Trophoblast cell (in vitro differentiated cells and primary cell): ENCODE results near the gene DPCD.
"Not testable (repeated sequence)": the region's sequence is repeated elsewhere in the genome, so short reads cannot be mapped to it uniquely, and the experiment has no call there.

ENCODE experiments used
- DNase-seq, 2 donors: peaks; one replicate each; pipeline ENCODE4 v3.0.0-alpha.2; 2016
- H2AFZ ChIP-seq: 2 replicates; pipeline ENCODE4 v1.6.1; 2013; ENCODE audit warnings: low read length, moderate library complexity, mild to moderate bottlenecking; ENCODE audit not compliant: insufficient read depth, poor library complexity
- H2AK5ac ChIP-seq: 2 replicates; pipeline ENCODE4 v1.6.1; 2013; ENCODE audit warnings: mild to moderate bottlenecking, low read length
- H2BK120ac ChIP-seq: 2 replicates; pipeline ENCODE4 v1.6.1; 2013; ENCODE audit warnings: low read length, mild to moderate bottlenecking, moderate library complexity; ENCODE audit not compliant: insufficient read depth, poor library complexity
- H2BK12ac ChIP-seq: 2 replicates; pipeline ENCODE4 v1.6.1; 2013; ENCODE audit warnings: mild to moderate bottlenecking, low read length, moderate library complexity
- H2BK5ac ChIP-seq: 2 replicates; pipeline ENCODE4 v1.6.1; 2013; ENCODE audit warnings: low read length, low read depth, moderate library complexity, mild to moderate bottlenecking; ENCODE audit not compliant: poor library complexity
- H3K14ac ChIP-seq: 2 replicates; pipeline ENCODE4 v1.6.1; 2013; ENCODE audit warnings: mild to moderate bottlenecking, low read length
- H3K18ac ChIP-seq: 2 replicates; pipeline ENCODE4 v1.6.1; 2013; ENCODE audit warnings: mild to moderate bottlenecking, low read length
- H3K23ac ChIP-seq: 2 replicates; pipeline ENCODE4 v1.6.1; 2013; ENCODE audit warnings: low read length
- H3K27ac ChIP-seq: 2 replicates; pipeline ENCODE4 v1.5.1; 2013; ENCODE audit warnings: low read depth, mild to moderate bottlenecking, inconsistent platforms, low read length, moderate library complexity
- H3K27me3 ChIP-seq: 2 replicates; pipeline ENCODE4 v1.6.1; 2013; ENCODE audit warnings: inconsistent platforms, mild to moderate bottlenecking, low read length, moderate library complexity; ENCODE audit not compliant: insufficient read depth
- H3K36me3 ChIP-seq, 2 experiments: 1 replicate in 1 of 2; 2 replicates in 1 of 2; pipeline ENCODE4 v1.6.1; 2013; ENCODE audit warnings: low read length in 2 of 2, mild to moderate bottlenecking in 2 of 2, moderate library complexity in 1 of 2; ENCODE audit not compliant: insufficient read depth in 2 of 2, control insufficient read depth in 1 of 2
- H3K4ac ChIP-seq: 2 replicates; pipeline ENCODE4 v1.6.1; 2013; ENCODE audit warnings: low read depth, mild to moderate bottlenecking, low read length, moderate library complexity
- H3K4me1 ChIP-seq, 2 experiments: 1 replicate in 1 of 2; 2 replicates in 1 of 2; pipeline ENCODE4 v1.6.1; 2013; ENCODE audit warnings: low read length in 2 of 2, mild to moderate bottlenecking in 2 of 2, moderate library complexity in 1 of 2; ENCODE audit not compliant: insufficient read depth in 2 of 2, control insufficient read depth in 1 of 2
- H3K4me2 ChIP-seq: 2 replicates; pipeline ENCODE4 v1.6.1; 2013; ENCODE audit warnings: inconsistent platforms, mild to moderate bottlenecking, low read length, moderate library complexity
- H3K4me3 ChIP-seq: 2 replicates; pipeline ENCODE4 v1.5.1; 2013; ENCODE audit warnings: mild to moderate bottlenecking, low read depth, low read length, inconsistent platforms
- H3K79me1 ChIP-seq: one replicate; pipeline ENCODE4 v1.6.1; 2013; ENCODE audit warnings: low read length
- H3K79me2 ChIP-seq: 2 replicates; pipeline ENCODE4 v1.6.1; 2013; ENCODE audit warnings: low read length, mild to moderate bottlenecking; ENCODE audit not compliant: control insufficient read depth, insufficient read depth, poor library complexity
- H3K9ac ChIP-seq: 2 replicates; pipeline ENCODE4 v1.6.1; 2013; ENCODE audit warnings: mild to moderate bottlenecking, low read length
- H3K9me3 ChIP-seq: 2 replicates; pipeline ENCODE4 v1.6.1; 2013; ENCODE audit warnings: low read depth, mild to moderate bottlenecking, control low read depth, inconsistent platforms, low read length; ENCODE audit not compliant: insufficient read depth
- H4K12ac ChIP-seq: 2 replicates; pipeline ENCODE4 v1.6.1; 2013; ENCODE audit warnings: low read depth, mild to moderate bottlenecking, low read length, moderate library complexity
- H4K8ac ChIP-seq: 2 replicates; pipeline ENCODE4 v1.6.1; 2013; ENCODE audit warnings: low read depth, mild to moderate bottlenecking, low read length, moderate library complexity
- H4K91ac ChIP-seq: one replicate; pipeline ENCODE4 v1.6.1; 2013; ENCODE audit warnings: low read depth, mild to moderate bottlenecking, low read length, moderate library complexity
- WGBS: extraction: QIAGEN DNeasy Blood & Tissue Kit; methylation state at CpG from one replicate; pipeline ENCODE4 v1.1.7; 2013; ENCODE audit warnings: missing lambda C conversion rate; ENCODE audit not compliant: insufficient read length, insufficient coverage; ENCODE audit errors: extremely low coverage; 5-methylcytosine and 5-hydroxymethylcytosine counted together

DPCD gene

GRCh38 chr10:101631821-101632475 lies 43.8 kb downstream of the DPCD start:
- Histone ChIP-seq H2BK12ac (no peak overlapping the region), H4K12ac (no peak overlapping the region), H2BK5ac (no peak overlapping the region), H3K9ac (no peak overlapping the region), H3K79me2 (no peaks in the 10 kb centered on the region), H3K14ac (no peak overlapping the region), H4K8ac (no peak overlapping the region), H3K4ac (no peak overlapping the region), H3K4me1 (peaks cover 0 to 10% of the 10 kb centered on the region in 2 experiments), H3K36me3 (peaks cover 2 to 3% of the 10 kb centered on the region in 2 experiments), H3K79me1 (no peaks in the 10 kb centered on the region), H3K23ac (no peak overlapping the region), H3K4me3 (no peak overlapping the region), H3K9me3 (peaks cover 2% of the 10 kb centered on the region), H2BK120ac (no peak overlapping the region), H3K4me2 (no peak overlapping the region), H3K18ac (no peak overlapping the region), H4K91ac (no peak overlapping the region), H3K27ac (no peak overlapping the region), H2AFZ (no peak overlapping the region), H2AK5ac (no peak overlapping the region), H3K27me3 (no peaks in the 10 kb centered on the region)
- DNase-seq: peak in 1 of 2 donors; percentile 4
- no CpG with 5 or more reads among the region's 8 CpGs for WGBS

DNA sequence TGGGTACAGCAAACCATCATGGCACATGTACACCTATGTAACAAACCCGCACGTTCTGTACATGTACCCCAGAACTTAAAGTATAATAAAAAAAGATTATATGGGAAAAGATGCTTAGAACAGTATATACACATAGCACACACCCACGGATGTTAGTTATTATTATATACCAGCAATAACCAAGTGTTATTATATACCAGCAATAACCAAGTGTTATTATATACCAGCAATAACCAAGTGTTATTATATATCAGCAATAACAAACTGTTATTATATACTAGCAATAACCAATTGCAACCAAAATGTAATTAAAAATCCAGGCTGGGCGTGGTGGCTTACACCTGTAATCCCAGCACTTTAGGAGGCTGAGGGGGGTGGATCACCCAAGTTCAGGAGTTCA lies 45.4 kb downstream of the DPCD start:
- not testable (repeated sequence) for H3K4me2 ChIP-seq, H2BK5ac ChIP-seq, H2AK5ac ChIP-seq, H4K12ac ChIP-seq, DNase-seq, H4K8ac ChIP-seq, H3K36me3 ChIP-seq, H3K18ac ChIP-seq, H2BK120ac ChIP-seq, H3K23ac ChIP-seq, H3K27ac ChIP-seq, H4K91ac ChIP-seq, H3K79me1 ChIP-seq, H3K14ac ChIP-seq, H2AFZ ChIP-seq, H2BK12ac ChIP-seq, H3K9ac ChIP-seq, H3K9me3 ChIP-seq, H3K79me2 ChIP-seq, H3K4me3 ChIP-seq, H3K27me3 ChIP-seq, H3K4ac ChIP-seq
- peaks cover 0 to 10% of the 10 kb centered on the region in 2 experiments for H3K4me1 ChIP-seq
- WGBS: no CpG with 5 or more reads among the region's 4 CpGs

DNA sequence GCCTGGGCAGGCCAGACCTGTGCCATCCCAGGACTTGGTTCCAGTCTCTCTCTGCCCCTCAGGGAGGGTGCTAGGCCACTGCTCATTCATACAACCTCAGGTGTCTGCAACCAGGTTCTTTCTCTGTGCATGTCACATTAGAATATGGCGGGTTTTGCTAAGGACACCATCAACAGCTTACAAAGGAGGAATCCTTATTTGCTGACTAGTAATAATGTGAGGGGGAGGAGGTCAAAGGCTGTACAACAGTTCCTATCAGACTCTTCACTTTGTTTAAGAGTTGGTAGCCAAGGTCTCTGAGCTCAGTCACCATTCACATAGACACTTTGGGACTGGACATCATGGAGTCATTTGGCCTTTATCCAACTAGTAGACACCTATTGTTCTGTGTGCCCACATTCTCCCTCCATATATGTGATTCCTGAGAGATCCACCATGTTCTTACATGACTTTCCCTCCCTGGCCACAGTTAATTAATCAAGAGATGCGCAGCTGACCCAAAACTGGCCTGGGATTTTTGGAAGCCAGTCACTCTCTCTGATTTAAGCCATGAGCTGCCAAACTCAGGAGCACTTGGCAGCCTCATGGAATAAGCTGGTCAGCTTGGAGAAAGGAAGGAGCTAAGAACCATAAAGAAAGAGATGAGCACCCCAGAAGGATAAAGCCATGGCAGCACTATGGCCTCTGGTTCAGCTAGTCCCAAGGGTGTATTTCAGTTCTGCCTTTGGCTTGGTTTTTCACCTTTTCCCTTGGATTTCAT lies 51.2 kb downstream of the DPCD start:
- H3K4me2 ChIP-seq: no peak overlapping the region
- H3K79me2 ChIP-seq: no peaks in the 10 kb centered on the region
- peaks cover 3 to 7% of the 10 kb centered on the region in 2 experiments for H3K36me3 ChIP-seq
- H3K27me3 ChIP-seq: no peaks in the 10 kb centered on the region
- H3K9me3 ChIP-seq: no peaks in the 10 kb centered on the region
- no peak overlapping the region for H4K8ac ChIP-seq
- H3K23ac ChIP-seq: no peak overlapping the region
- no peak overlapping the region for H4K12ac ChIP-seq
- no CpG with 5 or more reads among the region's 2 CpGs for WGBS
- H4K91ac ChIP-seq: no peak overlapping the region
- H3K4me3 ChIP-seq: no peak overlapping the region
- H3K14ac ChIP-seq: no peak overlapping the region
- H2BK120ac ChIP-seq: no peak overlapping the region
- H2BK5ac ChIP-seq: no peak overlapping the region
- no peak overlapping the region for H3K9ac ChIP-seq
- H3K4ac ChIP-seq: no peak overlapping the region
- no peak overlapping the region for H3K27ac ChIP-seq
- H3K4me1 ChIP-seq: no peaks in the 10 kb centered on the region
- H3K18ac ChIP-seq: no peak overlapping the region
- DNase-seq: no peak
- no peak overlapping the region for H2AFZ ChIP-seq
- no peaks in the 10 kb centered on the region for H3K79me1 ChIP-seq
- no peak overlapping the region for H2BK12ac ChIP-seq
- no peak overlapping the region for H2AK5ac ChIP-seq

GRCh38 chr10:101643546-101643945 lies 55.4 kb downstream of the DPCD start:
- H3K79me2 ChIP-seq: no peaks in the 10 kb centered on the region
- H3K18ac ChIP-seq: no peak overlapping the region
- H3K9me3 ChIP-seq: no peaks in the 10 kb centered on the region
- H3K79me1 ChIP-seq: no peaks in the 10 kb centered on the region
- H3K4ac ChIP-seq: no peak overlapping the region
- H3K9ac ChIP-seq: no peak overlapping the region
- no peak overlapping the region for H3K23ac ChIP-seq
- H3K4me1 ChIP-seq: no peaks in the 10 kb centered on the region
- no peak overlapping the region for H2BK120ac ChIP-seq
- no peak overlapping the region for H4K12ac ChIP-seq
- no peak overlapping the region for H3K4me2 ChIP-seq
- no peak overlapping the region for H4K91ac ChIP-seq
- H3K27me3 ChIP-seq: no peaks in the 10 kb centered on the region
- no peak overlapping the region for H3K14ac ChIP-seq
- H3K36me3 ChIP-seq: peaks cover 3 to 6% of the 10 kb centered on the region in 2 experiments
- H2BK5ac ChIP-seq: no peak overlapping the region
- DNase-seq: no peak
- H2AFZ ChIP-seq: no peak overlapping the region
- no peak overlapping the region for H3K4me3 ChIP-seq
- H2AK5ac ChIP-seq: no peak overlapping the region
- no peak overlapping the region for H4K8ac ChIP-seq
- whole genome bisulfite sequencing: no CpG with 5 or more reads among the region's 3 CpGs
- no peak overlapping the region for H3K27ac ChIP-seq
- H2BK12ac ChIP-seq: no peak overlapping the region
